GM23338 (cell line): ENCODE measurements around the gene MIPEP. TPM values are rescaled to one million over a fixed set of nuclear protein-coding genes. Genes with fewer than 3 reads are reported as not detected.

Experiments
- ATAC-seq: fragments of 200-7000 bp; cut with Tn5 transposase; 3 replicates; pipeline ENCODE4 v1.9.1; 2020
- DNase-seq: peaks from one replicate; pipeline ENCODE4 v3.0.0-alpha.2; 2015; ENCODE audit warnings: low spot score
- H2AFZ ChIP-seq: fragments of 200-600 bp; sonication (generic); 2 replicates; pipeline ENCODE4 v1.8.0; 2016; ENCODE audit warnings: antibody characterized with exemption, mild to moderate bottlenecking, moderate library complexity
- H3F3A ChIP-seq: fragments of 200-600 bp; sonication (generic); replicated peaks from 2 replicates; pipeline ENCODE4 v1.8.0; 2017; ENCODE audit warnings: antibody characterized with exemption, mixed run types, low read depth
- H3K27ac ChIP-seq: fragments of 200-600 bp; sonication (generic); 2 replicates; pipeline ENCODE4 v1.6.1; 2016; ENCODE audit warnings: low read depth
- H3K27me3 ChIP-seq: fragments of 200-600 bp; sonication (generic); 2 replicates; pipeline ENCODE4 v1.8.0; 2016; ENCODE audit warnings: mild to moderate bottlenecking, mixed run types, moderate library complexity; ENCODE audit not compliant: insufficient read depth
- H3K36me3 ChIP-seq: fragments of 200-600 bp; sonication (generic); 2 replicates; pipeline ENCODE4 v1.8.0; 2016; ENCODE audit warnings: mild to moderate bottlenecking; ENCODE audit not compliant: insufficient read depth
- H3K4me1 ChIP-seq: fragments of 200-600 bp; sonication (generic); 2 replicates; pipeline ENCODE4 v1.8.0; 2016; ENCODE audit warnings: mild to moderate bottlenecking, moderate library complexity; ENCODE audit not compliant: insufficient read depth
- H3K4me2 ChIP-seq: fragments of 200-600 bp; sonication (generic); 2 replicates; pipeline ENCODE4 v1.7.1; 2017; ENCODE audit warnings: mixed run types
- H3K4me3 ChIP-seq: fragments of 200-600 bp; sonication (generic); 2 replicates; pipeline ENCODE4 v1.6.1; 2016; ENCODE audit warnings: mixed run types
- H3K79me2 ChIP-seq: fragments of 200-600 bp; sonication (generic); replicated peaks from 2 replicates; pipeline ENCODE4 v1.8.0; 2017; ENCODE audit warnings: mild to moderate bottlenecking; ENCODE audit not compliant: insufficient read depth
- H3K9me2 ChIP-seq: fragments of 200-600 bp; sonication (generic); 2 replicates; pipeline ENCODE4 v1.8.0; 2017; ENCODE audit not compliant: insufficient read depth
- H4K20me1 ChIP-seq: fragments of 200-600 bp; sonication (generic); replicated peaks from 2 replicates; pipeline ENCODE4 v1.8.0; 2017; ENCODE audit warnings: mild to moderate bottlenecking; ENCODE audit not compliant: insufficient read depth
- H3K27ac Mint-ChIP-seq: 2 replicates; pipeline ENCODE4 v1.8.0; 2020; ENCODE audit warnings: inconsistent platforms, mild to moderate bottlenecking, moderate library complexity, mixed read lengths
- H3K27me3 Mint-ChIP-seq: 3 replicates; pipeline ENCODE4 v1.8.0; 2022; ENCODE audit warnings: low read depth, mild to moderate bottlenecking, moderate library complexity, mixed read lengths, inconsistent platforms; ENCODE audit not compliant: insufficient read depth, poor library complexity
- H3K36me3 Mint-ChIP-seq: 3 replicates; pipeline ENCODE4 v1.8.0; 2021; ENCODE audit warnings: low read depth, mild to moderate bottlenecking, inconsistent platforms, moderate library complexity, mixed read lengths
- H3K4me1 Mint-ChIP-seq: 3 replicates; pipeline ENCODE4 v1.8.0; 2020; ENCODE audit warnings: mild to moderate bottlenecking, inconsistent platforms, mixed read lengths
- H3K4me3 Mint-ChIP-seq: 3 replicates; pipeline ENCODE4 v1.8.0; 2021; ENCODE audit warnings: moderate library complexity, mild to moderate bottlenecking, inconsistent platforms, mixed read lengths
- H3K9me3 Mint-ChIP-seq: 3 replicates; pipeline ENCODE4 v1.8.0; 2020; ENCODE audit warnings: moderate library complexity, mild to moderate bottlenecking, inconsistent platforms, mixed read lengths
- CREB1 ChIP-seq: fragments of 250-450 bp; sonication (Bioruptor Pico); IDR thresholded peaks from 2 replicates; pipeline ENCODE4 v1.5.0; 2020; ENCODE audit warnings: low read depth, mild to moderate bottlenecking, moderate library complexity
- EZH2phosphoT487 ChIP-seq: fragments of 200-600 bp; sonication (generic); IDR thresholded peaks from one replicate; pipeline ENCODE4 v1.8.1; 2018; ENCODE audit warnings: antibody characterized with exemption; ENCODE audit not compliant: unreplicated experiment
- JUNB ChIP-seq: IDR thresholded peaks from one replicate; pipeline ENCODE4 v1.6.1; 2016; ENCODE audit warnings: antibody characterized with exemption; ENCODE audit not compliant: unreplicated experiment
- NANOG ChIP-seq: IDR thresholded peaks from 2 replicates; pipeline ENCODE4 v1.6.1; 2016; ENCODE audit warnings: antibody characterized with exemption, borderline replicate concordance
- STAT1 ChIP-seq: IDR thresholded peaks from one replicate; pipeline ENCODE4 v1.6.1; 2016; ENCODE audit warnings: antibody characterized with exemption; ENCODE audit not compliant: unreplicated experiment
- ZNF331 ChIP-seq: fragments of 250-450 bp; sonication (Bioruptor Pico); IDR thresholded peaks from 2 replicates; pipeline ENCODE4 v1.5.0; 2020; ENCODE audit warnings: low read depth, mild to moderate bottlenecking, moderate library complexity
- polyA plus RNA-seq: library from polyadenylated mRNA; unstranded; fragments of >200 nt; fragmentation: Nextera tagmentation; extraction: Ambion mirVana; gene quantifications from 2 replicates; pipeline ENCODE4 v1.2.1, GENCODE V29; 2016
- total RNA-seq: library from RNA; depleted of rRNA; stranded (reverse); fragments of >200 nt; shearing (Covaris generic); gene quantifications from 2 replicates; pipeline ENCODE4 v1.2.3, GENCODE V29; 2014
- TF ChIP-seq, protein P1 (sequence below), 2 experiments: fragments of 200-600 bp in 1 of 2; sonication (generic) in 1 of 2; conservative IDR thresholded peaks; 2 replicates each; pipeline versions ENCODE4 v1.5.1 to v1.6.1; 2016 to 2017; ENCODE audit warnings: antibody characterized with exemption in 2 of 2, low read depth in 2 of 2, mild to moderate bottlenecking in 2 of 2, moderate library complexity in 1 of 2
- TF ChIP-seq, protein P2 (sequence below): fragments of 250-450 bp; sonication (Bioruptor Pico); IDR thresholded peaks from 2 replicates; pipeline ENCODE4 v1.5.0; 2020; ENCODE audit warnings: mild to moderate bottlenecking, moderate library complexity
- TF ChIP-seq, protein P3 (sequence below): IDR thresholded peaks from one replicate; pipeline ENCODE4 v1.6.1; 2018; ENCODE audit warnings: antibody characterized with exemption; ENCODE audit not compliant: unreplicated experiment

MIPEP gene
- total and polyA plus RNA-seq, 2 experiments from 2014 or later, result 20.8 to 22.5 TPM

DNA sequence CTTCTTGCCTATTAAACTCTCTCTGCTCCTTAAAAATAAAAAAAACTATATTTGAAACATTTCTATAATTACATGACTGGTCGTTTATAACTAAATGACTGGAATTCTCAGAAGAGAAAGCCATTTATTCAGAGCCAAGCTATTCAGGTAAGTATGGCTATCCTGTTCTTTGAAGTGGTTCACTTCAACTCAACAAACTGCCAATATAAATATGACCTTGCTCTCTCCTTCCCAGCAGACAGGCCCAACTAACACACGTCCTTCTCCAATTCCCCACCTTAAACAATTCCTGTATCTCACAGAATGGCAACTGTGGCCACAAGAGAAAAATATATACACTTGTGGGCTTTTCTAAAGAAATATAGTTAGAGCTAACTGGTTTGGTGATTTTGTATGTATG, 153.9 kb downstream of the MIPEP start:
- no peaks in the 10 kb centered on the region for H3F3A ChIP-seq
- H3K36me3 ChIP-seq, result no peaks in the 10 kb centered on the region
- H3K27me3 Mint-ChIP-seq, result peaks cover 2% of the 10 kb centered on the region
- H3K4me2 ChIP-seq, result no peak overlapping the region
- H2AFZ ChIP-seq, result no peak overlapping the region
- peaks cover 15% of the 10 kb centered on the region for H3K4me1 Mint-ChIP-seq
- no peaks in the 10 kb centered on the region; the same call in 2 of the 3 replicates for H3K36me3 Mint-ChIP-seq
- H4K20me1 ChIP-seq, result no peaks in the 10 kb centered on the region
- no peak overlapping the region for H3K27ac ChIP-seq
- H3K79me2 ChIP-seq, result no peaks in the 10 kb centered on the region
- DNase-seq, result no peak
- no peaks in the 10 kb centered on the region for H3K27me3 ChIP-seq
- TF ChIP-seq, protein P1, sequence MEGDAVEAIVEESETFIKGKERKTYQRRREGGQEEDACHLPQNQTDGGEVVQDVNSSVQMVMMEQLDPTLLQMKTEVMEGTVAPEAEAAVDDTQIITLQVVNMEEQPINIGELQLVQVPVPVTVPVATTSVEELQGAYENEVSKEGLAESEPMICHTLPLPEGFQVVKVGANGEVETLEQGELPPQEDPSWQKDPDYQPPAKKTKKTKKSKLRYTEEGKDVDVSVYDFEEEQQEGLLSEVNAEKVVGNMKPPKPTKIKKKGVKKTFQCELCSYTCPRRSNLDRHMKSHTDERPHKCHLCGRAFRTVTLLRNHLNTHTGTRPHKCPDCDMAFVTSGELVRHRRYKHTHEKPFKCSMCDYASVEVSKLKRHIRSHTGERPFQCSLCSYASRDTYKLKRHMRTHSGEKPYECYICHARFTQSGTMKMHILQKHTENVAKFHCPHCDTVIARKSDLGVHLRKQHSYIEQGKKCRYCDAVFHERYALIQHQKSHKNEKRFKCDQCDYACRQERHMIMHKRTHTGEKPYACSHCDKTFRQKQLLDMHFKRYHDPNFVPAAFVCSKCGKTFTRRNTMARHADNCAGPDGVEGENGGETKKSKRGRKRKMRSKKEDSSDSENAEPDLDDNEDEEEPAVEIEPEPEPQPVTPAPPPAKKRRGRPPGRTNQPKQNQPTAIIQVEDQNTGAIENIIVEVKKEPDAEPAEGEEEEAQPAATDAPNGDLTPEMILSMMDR (conservative IDR thresholded peaks at IDR 0.05; ENCODE audit: low read depth in 2 of 2), result no peak
- no peak for TF ChIP-seq EZH2phosphoT487
- no peak for TF ChIP-seq ZNF331 (CRISPR knock-in tag)
- no peak for TF ChIP-seq NANOG
- no peak for TF ChIP-seq CREB1 (CRISPR knock-in tag)
- TF ChIP-seq JUNB, result no peak
- TF ChIP-seq STAT1, result no peak
- TF ChIP-seq, protein P2, sequence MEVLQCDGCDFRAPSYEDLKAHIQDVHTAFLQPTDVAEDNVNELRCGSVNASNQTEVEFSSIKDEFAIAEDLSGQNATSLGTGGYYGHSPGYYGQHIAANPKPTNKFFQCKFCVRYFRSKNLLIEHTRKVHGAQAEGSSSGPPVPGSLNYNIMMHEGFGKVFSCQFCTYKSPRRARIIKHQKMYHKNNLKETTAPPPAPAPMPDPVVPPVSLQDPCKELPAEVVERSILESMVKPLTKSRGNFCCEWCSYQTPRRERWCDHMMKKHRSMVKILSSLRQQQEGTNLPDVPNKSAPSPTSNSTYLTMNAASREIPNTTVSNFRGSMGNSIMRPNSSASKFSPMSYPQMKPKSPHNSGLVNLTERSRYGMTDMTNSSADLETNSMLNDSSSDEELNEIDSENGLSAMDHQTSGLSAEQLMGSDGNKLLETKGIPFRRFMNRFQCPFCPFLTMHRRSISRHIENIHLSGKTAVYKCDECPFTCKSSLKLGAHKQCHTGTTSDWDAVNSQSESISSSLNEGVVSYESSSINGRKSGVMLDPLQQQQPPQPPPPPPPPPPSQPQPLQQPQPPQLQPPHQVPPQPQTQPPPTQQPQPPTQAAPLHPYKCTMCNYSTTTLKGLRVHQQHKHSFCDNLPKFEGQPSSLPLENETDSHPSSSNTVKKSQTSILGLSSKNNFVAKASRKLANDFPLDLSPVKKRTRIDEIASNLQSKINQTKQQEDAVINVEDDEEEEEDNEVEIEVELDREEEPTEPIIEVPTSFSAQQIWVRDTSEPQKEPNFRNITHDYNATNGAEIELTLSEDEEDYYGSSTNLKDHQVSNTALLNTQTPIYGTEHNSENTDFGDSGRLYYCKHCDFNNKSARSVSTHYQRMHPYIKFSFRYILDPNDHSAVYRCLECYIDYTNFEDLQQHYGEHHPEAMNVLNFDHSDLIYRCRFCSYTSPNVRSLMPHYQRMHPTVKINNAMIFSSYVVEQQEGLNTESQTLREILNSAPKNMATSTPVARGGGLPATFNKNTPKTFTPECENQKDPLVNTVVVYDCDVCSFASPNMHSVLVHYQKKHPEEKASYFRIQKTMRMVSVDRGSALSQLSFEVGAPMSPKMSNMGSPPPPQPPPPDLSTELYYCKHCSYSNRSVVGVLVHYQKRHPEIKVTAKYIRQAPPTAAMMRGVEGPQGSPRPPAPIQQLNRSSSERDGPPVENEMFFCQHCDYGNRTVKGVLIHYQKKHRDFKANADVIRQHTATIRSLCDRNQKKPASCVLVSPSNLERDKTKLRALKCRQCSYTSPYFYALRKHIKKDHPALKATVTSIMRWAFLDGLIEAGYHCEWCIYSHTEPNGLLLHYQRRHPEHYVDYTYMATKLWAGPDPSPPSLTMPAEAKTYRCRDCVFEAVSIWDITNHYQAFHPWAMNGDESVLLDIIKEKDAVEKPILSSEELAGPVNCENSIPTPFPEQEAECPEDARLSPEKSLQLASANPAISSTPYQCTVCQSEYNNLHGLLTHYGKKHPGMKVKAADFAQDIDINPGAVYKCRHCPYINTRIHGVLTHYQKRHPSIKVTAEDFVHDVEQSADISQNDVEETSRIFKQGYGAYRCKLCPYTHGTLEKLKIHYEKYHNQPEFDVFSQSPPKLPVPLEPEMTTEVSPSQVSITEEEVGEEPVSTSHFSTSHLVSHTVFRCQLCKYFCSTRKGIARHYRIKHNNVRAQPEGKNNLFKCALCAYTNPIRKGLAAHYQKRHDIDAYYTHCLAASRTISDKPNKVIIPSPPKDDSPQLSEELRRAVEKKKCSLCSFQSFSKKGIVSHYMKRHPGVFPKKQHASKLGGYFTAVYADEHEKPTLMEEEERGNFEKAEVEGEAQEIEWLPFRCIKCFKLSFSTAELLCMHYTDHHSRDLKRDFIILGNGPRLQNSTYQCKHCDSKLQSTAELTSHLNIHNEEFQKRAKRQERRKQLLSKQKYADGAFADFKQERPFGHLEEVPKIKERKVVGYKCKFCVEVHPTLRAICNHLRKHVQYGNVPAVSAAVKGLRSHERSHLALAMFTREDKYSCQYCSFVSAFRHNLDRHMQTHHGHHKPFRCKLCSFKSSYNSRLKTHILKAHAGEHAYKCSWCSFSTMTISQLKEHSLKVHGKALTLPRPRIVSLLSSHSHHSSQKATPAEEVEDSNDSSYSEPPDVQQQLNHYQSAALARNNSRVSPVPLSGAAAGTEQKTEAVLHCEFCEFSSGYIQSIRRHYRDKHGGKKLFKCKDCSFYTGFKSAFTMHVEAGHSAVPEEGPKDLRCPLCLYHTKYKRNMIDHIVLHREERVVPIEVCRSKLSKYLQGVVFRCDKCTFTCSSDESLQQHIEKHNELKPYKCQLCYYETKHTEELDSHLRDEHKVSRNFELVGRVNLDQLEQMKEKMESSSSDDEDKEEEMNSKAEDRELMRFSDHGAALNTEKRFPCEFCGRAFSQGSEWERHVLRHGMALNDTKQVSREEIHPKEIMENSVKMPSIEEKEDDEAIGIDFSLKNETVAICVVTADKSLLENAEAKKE (CRISPR knock-in tag), result no peak
- TF ChIP-seq, protein P3, sequence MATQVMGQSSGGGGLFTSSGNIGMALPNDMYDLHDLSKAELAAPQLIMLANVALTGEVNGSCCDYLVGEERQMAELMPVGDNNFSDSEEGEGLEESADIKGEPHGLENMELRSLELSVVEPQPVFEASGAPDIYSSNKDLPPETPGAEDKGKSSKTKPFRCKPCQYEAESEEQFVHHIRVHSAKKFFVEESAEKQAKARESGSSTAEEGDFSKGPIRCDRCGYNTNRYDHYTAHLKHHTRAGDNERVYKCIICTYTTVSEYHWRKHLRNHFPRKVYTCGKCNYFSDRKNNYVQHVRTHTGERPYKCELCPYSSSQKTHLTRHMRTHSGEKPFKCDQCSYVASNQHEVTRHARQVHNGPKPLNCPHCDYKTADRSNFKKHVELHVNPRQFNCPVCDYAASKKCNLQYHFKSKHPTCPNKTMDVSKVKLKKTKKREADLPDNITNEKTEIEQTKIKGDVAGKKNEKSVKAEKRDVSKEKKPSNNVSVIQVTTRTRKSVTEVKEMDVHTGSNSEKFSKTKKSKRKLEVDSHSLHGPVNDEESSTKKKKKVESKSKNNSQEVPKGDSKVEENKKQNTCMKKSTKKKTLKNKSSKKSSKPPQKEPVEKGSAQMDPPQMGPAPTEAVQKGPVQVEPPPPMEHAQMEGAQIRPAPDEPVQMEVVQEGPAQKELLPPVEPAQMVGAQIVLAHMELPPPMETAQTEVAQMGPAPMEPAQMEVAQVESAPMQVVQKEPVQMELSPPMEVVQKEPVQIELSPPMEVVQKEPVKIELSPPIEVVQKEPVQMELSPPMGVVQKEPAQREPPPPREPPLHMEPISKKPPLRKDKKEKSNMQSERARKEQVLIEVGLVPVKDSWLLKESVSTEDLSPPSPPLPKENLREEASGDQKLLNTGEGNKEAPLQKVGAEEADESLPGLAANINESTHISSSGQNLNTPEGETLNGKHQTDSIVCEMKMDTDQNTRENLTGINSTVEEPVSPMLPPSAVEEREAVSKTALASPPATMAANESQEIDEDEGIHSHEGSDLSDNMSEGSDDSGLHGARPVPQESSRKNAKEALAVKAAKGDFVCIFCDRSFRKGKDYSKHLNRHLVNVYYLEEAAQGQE, result no peak
- no peaks in the 10 kb centered on the region for H3K9me3 Mint-ChIP-seq
- no peak overlapping the region for H3K27ac Mint-ChIP-seq
- no peak overlapping the region for H3K4me3 ChIP-seq
- ATAC-seq, result no peak
- H3K4me3 Mint-ChIP-seq, result no peak overlapping the region
- H3K9me2 ChIP-seq, result no peaks in the 10 kb centered on the region; the same call in 1 of the 2 replicates
- H3K4me1 ChIP-seq, result no peaks in the 10 kb centered on the region
